K562 (cell line): ENCODE data around the gene ZDHHC6. TPM values are rescaled to one million over a fixed set of nuclear protein-coding genes. Genes with fewer than 3 reads are reported as not detected.

Experiments used
- ATF3 ChIP-seq, 2 experiments: fragments of 450-650 bp in 1 of 2; sonication (generic) in 1 of 2; formaldehyde crosslinking in 1 of 2; IDR thresholded peaks in 1 of 2; conservative IDR thresholded peaks in 1 of 2; 2 replicates each; pipeline versions ENCODE4 v1.6.1 to v1.8.1; 2016 to 2023; ENCODE audit warnings: mild to moderate bottlenecking in 2 of 2, moderate library complexity in 2 of 2, inconsistent platforms in 1 of 2, missing genetic modification reagents in 1 of 2
- ATF4 ChIP-seq: fragments of 450-650 bp; formaldehyde crosslinking; IDR thresholded peaks from 2 replicates; pipeline ENCODE4 v1.4.0; 2022; ENCODE audit warnings: mild to moderate bottlenecking, moderate library complexity
- CBX8 ChIP-seq: fragments of 200-600 bp; sonication (generic); IDR thresholded peaks from 2 replicates; pipeline ENCODE4 v1.6.1; 2012; ENCODE audit warnings: borderline replicate concordance, mixed run types, low read depth, mild to moderate bottlenecking, moderate library complexity, mixed read lengths, low read length, control low read depth, inconsistent platforms; ENCODE audit not compliant: poor library complexity, severe bottlenecking; ENCODE audit errors: extremely low read depth
- CEBPG ChIP-seq, 3 experiments: fragments of 200-800 bp in 1 of 3; sonication (Bioruptor generic) in 1 of 3; sonication (generic) in 1 of 3; formaldehyde crosslinking in 1 of 3; IDR thresholded peaks in 2 of 3; conservative IDR thresholded peaks in 1 of 3; 2 replicates each; pipeline versions ENCODE4 v1.6.1 to v1.8.0; 2016 to 2022; ENCODE audit warnings: missing compliant biosample characterization in 2 of 3, missing genetic modification characterization in 2 of 3, mild to moderate bottlenecking in 1 of 3, missing genetic modification reagents in 1 of 3
- CREM ChIP-seq: IDR thresholded peaks from 2 replicates; pipeline ENCODE4 v1.6.1; 2014; ENCODE audit warnings: antibody characterized with exemption, low read depth
- DDX20 ChIP-seq: fragments of 450-650 bp; IDR thresholded peaks from 2 replicates; pipeline ENCODE4 v1.6.1; 2016; ENCODE audit warnings: missing genetic modification characterization, low read depth, mild to moderate bottlenecking, missing compliant biosample characterization, moderate library complexity
- ETV1 ChIP-seq: fragments of 450-650 bp; conservative IDR thresholded peaks from 2 replicates; pipeline ENCODE4 v1.6.1; 2016; ENCODE audit warnings: missing genetic modification characterization, control low read depth, low read depth, missing compliant biosample characterization
- FOXJ2 ChIP-seq: fragments of 200-800 bp; sonication (Bioruptor generic); IDR thresholded peaks from 2 replicates; pipeline ENCODE4 v1.6.1; 2016; ENCODE audit warnings: missing genetic modification characterization, missing compliant biosample characterization
- JUND ChIP-seq, 2 experiments: IDR thresholded peaks; 2 replicates in 1 of 2; 3 replicates in 1 of 2; pipeline ENCODE4 v1.6.1; 2011; ENCODE audit warnings: borderline replicate concordance in 2 of 2, low read depth in 2 of 2, low read length in 2 of 2, improper control_type of control experiment in 1 of 2, missing biosample characterization in 1 of 2, missing genetic modification characterization in 1 of 2, missing genetic modification reagents in 1 of 2
- KAT7 ChIP-seq: sonication (generic); formaldehyde crosslinking; IDR thresholded peaks from 2 replicates; pipeline ENCODE4 v1.8.0; 2022; ENCODE audit warnings: missing genetic modification reagents, mild to moderate bottlenecking, borderline replicate concordance
- MAFF ChIP-seq: IDR thresholded peaks from 2 replicates; pipeline ENCODE4 v1.6.1; 2012; ENCODE audit warnings: low read length, improper control_type of control experiment
- MCM5 ChIP-seq: fragments of 450-650 bp; IDR thresholded peaks from 2 replicates; pipeline ENCODE4 v1.6.1; 2016; ENCODE audit warnings: low read depth
- MECOM ChIP-seq: fragments of 250-450 bp; sonication (Bioruptor Pico); IDR thresholded peaks from 2 replicates; pipeline ENCODE4 v1.8.0; 2022; ENCODE audit warnings: inconsistent platforms
- MEF2D ChIP-seq: conservative IDR thresholded peaks from 2 replicates; pipeline ENCODE4 v1.6.1; 2016; ENCODE audit warnings: low read depth, missing genetic modification characterization, missing compliant biosample characterization
- NELFE ChIP-seq: IDR thresholded peaks from 2 replicates; pipeline ENCODE4 v1.6.1; 2011; ENCODE audit warnings: mild to moderate bottlenecking; ENCODE audit not compliant: insufficient read depth, insufficient read length
- NFIC ChIP-seq: fragments of 450-650 bp; IDR thresholded peaks from 2 replicates; pipeline ENCODE4 v1.6.1; 2017; ENCODE audit warnings: mild to moderate bottlenecking, inconsistent platforms
- NFRKB ChIP-seq: fragments of 450-650 bp; IDR thresholded peaks from 2 replicates; pipeline ENCODE4 v1.6.1; 2016; ENCODE audit warnings: low read depth
- STAT5B ChIP-seq: fragments of 250-450 bp; sonication (Bioruptor Pico); IDR thresholded peaks from 2 replicates; pipeline ENCODE4 v1.8.0; 2021; ENCODE audit warnings: mild to moderate bottlenecking, inconsistent platforms
- TEAD4 ChIP-seq, 2 experiments: sonication (generic) in 1 of 2; formaldehyde crosslinking in 1 of 2; IDR thresholded peaks; 2 replicates each; pipeline versions ENCODE4 v1.6.1 to v1.8.0; 2012 to 2022; ENCODE audit warnings: borderline replicate concordance in 1 of 2, inconsistent platforms in 1 of 2, low read length in 1 of 2, mild to moderate bottlenecking in 1 of 2, missing genetic modification reagents in 1 of 2
- TRIM24 ChIP-seq, 2 experiments: fragments of 450-650 bp; IDR thresholded peaks; 2 replicates each; pipeline ENCODE4 v1.6.1; 2016
- ZNF445 ChIP-seq: fragments of 250-450 bp; sonication (Bioruptor Pico); IDR thresholded peaks from 2 replicates; pipeline ENCODE4 v1.4.0; 2020; ENCODE audit warnings: low read depth, mild to moderate bottlenecking, moderate library complexity
- ZNF589 ChIP-seq: fragments of 200-800 bp; sonication (Bioruptor generic); IDR thresholded peaks from 2 replicates; pipeline ENCODE4 v1.6.1; 2016; ENCODE audit warnings: low read depth, missing genetic modification characterization, missing compliant biosample characterization
- ZNF780A ChIP-seq: fragments of 250-450 bp; sonication (Bioruptor Pico); IDR thresholded peaks from 2 replicates; pipeline ENCODE4 v1.5.0; 2021; ENCODE audit warnings: mild to moderate bottlenecking
- polyA plus RNA-seq, 8 experiments: library from polyadenylated mRNA; depleted of rRNA in 4 of 8; stranded (reverse) in 5 of 8; unstranded in 3 of 8; fragments of >200 nt; fragmentation: Nextera tagmentation in 2 of 8; fragmentation: Illumina TruSeq in 1 of 8; extraction: Ambion mirVana in 2 of 8; extraction: Trizol in 1 of 8; gene quantifications; 2 replicates each; pipeline versions ENCODE4 v1.2.1 to v1.2.3, GENCODE V29; 2011 to 2014; ENCODE audit warnings: inconsistent platforms in 1 of 8, missing spikeins in 1 of 8
- total RNA-seq, 7 experiments: library from RNA; depleted of rRNA in 6 of 7; stranded (reverse); fragments of >200 nt in 6 of 7; fragmentation: Illumina TruSeq in 2 of 7; extraction: Trizol in 2 of 7; gene quantifications; 2 replicates each; pipeline versions ENCODE4 v1.2.1 to v1.2.3, GENCODE V29; 2011 to 2021; ENCODE audit warnings: low replicate concordance in 1 of 7

ZDHHC6 gene
- total and polyA plus RNA-seq, 9 of the 15 experiments (the other 6 are each of a cell fraction or from before 2014, with no cell fraction given), result 13.6 to 30.5 (median 21.5) TPM

- TF ChIP-seq NFRKB (peak; percentile 29; the same call in 1 of the 2 replicates), MEF2D (tag) (0 out of 2 replicates have a peak, but pooled peaks have one; percentile 59), JUND (IDR thresholded peaks at IDR 0.05; ENCODE audit: borderline replicate concordance, low read depth, low read length) (peak; percentile 43; the same call in 1 of the 2 replicates), JUND (tag; IDR thresholded peaks at IDR 0.05; ENCODE audit: borderline replicate concordance, low read depth, low read length) (no peak), ZNF445 (CRISPR knock-in tag) (no peak), MECOM (peak; percentile 18; the same call in 1 of the 2 replicates), MCM5 (no peak), CREM (no peak), ZNF780A (CRISPR knock-in tag) (no peak), ATF4 (CRISPR knock-in tag) (peak; percentile 76), NELFE (no peak), CBX8 (no peak), TEAD4 (IDR thresholded peaks at IDR 0.05; ENCODE audit: low read length) (no peak), TEAD4 (CRISPR knock-in tag; IDR thresholded peaks at IDR 0.05; ENCODE audit: borderline replicate concordance) (no peak), NFIC (no peak), STAT5B (CRISPR knock-in tag) (no peak), MAFF (no peak), ATF3 (IDR thresholded peaks at IDR 0.05) (peak; percentile 79), ATF3 (CRISPR knock-in tag; conservative IDR thresholded peaks at IDR 0.05) (no peak), ZNF589 (CRISPR knock-in tag) (peak; percentile 34; the same call in 1 of the 2 replicates), KAT7 (no peak), ETV1 (tag) (peak; percentile 47), TRIM24 (IDR thresholded peaks at IDR 0.05) (peak; percentile 71 to 81; a peak in 2 of 4 replicates), FOXJ2 (tag) (no peak), CEBPG (CRISPR knock-in tag; IDR thresholded peaks at IDR 0.05) (peak; percentile 91), CEBPG (tag; conservative IDR thresholded peaks at IDR 0.05 in 1 of 2, IDR thresholded peaks at IDR 0.05 in 1 of 2) (peak in 1 of 2 experiments; percentile 95; a peak in 2 of 4 replicates), DDX20 (peak; percentile 63; the same call in 1 of the 2 replicates)
Measured at GRCh38 chr10:112461029-112461887, 14.5 kb upstream of the ZDHHC6 start (continued).
